ENCODE measurements around the gene KASH5. TPM values are rescaled to one million over a fixed set of nuclear protein-coding genes. Genes with fewer than 3 reads are reported as not detected.
A peak's percentile ranks its signal among the peaks of the same experiment; 100 is the strongest.

The KASH5 gene
- total and polyA plus RNA-seq, 2 experiments from 2014 or later = 0.44 TPM; not detected in 1

DNA sequence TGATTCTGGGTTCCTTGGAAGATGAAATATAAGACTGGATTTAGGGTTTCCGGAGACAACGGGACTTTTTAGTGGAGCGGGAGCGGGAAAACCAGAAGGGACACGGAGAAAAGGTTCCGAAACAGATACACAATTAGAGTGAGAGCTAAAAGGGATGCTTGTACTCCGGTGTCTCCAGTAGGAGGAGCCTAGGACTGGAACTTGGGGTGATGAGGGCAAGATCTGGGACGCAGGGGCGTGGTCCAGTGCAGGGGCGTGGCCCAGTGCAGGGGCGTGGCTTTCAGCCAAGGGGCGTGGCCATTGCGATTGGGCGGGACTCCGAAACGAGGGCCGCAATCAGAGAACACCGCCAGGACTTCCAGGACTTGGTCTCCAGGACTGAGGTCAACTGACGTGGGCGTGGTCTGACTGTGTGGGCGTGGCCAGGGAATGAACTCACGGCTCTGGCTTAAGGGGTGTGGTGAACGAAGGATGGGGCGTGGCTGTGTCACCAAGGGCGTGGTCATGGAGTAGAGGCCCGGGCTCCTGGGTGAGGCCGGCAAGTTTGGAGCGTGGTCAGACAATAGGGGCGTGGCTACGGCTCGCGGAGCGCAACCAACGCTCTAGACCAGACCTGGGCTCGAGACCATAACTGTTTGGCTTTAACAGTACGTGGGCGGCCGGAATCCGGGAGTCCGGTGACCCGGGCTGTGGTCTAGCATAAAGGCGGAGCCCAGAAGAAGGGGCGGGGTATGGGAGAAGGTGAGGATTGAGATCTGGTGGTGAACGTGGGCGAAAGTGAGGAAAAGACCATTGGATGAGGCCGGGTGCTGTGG lies 24.6 kb upstream of the KASH5 start, which contains the start of gene DKKL1:
Gene DKKL1 (plus strand): TSS at position 610 of the 815 bp plus-strand sequence. CDS start 122 bp downstream, at position 732.
- Histone ChIP-seq H3K9me2 (ENCODE audit: insufficient read depth) (no peaks in the 10 kb centered on the region), H3F3A (replicated peaks; ENCODE audit: low read depth) (peaks cover 6% of the 10 kb centered on the region; the same call in 1 of the 2 replicates), H3K27me3 (ENCODE audit: insufficient read depth) (no peaks in the 10 kb centered on the region), H3K27ac (ENCODE audit: low read depth) (peak within 1 kb of the TSS; percentile 24), H2AFZ (peak within 1 kb of the TSS; percentile 12), H3K4me3 (peak within 1 kb of the TSS; percentile 99), H3K36me3 (ENCODE audit: insufficient read depth) (peaks cover 9% of the 10 kb centered on the region; the same call in 1 of the 2 replicates), H3K4me2 (peak within 1 kb of the TSS; percentile 94), H3K79me2 (replicated peaks; ENCODE audit: insufficient read depth) (peaks cover 36% of the 10 kb centered on the region), H4K20me1 (replicated peaks; ENCODE audit: insufficient read depth) (no peaks in the 10 kb centered on the region; the same call in 1 of the 2 replicates), H3K4me1 (ENCODE audit: insufficient read depth) (peaks cover 5% of the 10 kb centered on the region; the same call in 1 of the 2 replicates)
- H3K36me3 Mint-ChIP-seq (ENCODE audit: low read depth) = peaks cover 18% of the 10 kb centered on the region
- TF ChIP-seq, protein P1, sequence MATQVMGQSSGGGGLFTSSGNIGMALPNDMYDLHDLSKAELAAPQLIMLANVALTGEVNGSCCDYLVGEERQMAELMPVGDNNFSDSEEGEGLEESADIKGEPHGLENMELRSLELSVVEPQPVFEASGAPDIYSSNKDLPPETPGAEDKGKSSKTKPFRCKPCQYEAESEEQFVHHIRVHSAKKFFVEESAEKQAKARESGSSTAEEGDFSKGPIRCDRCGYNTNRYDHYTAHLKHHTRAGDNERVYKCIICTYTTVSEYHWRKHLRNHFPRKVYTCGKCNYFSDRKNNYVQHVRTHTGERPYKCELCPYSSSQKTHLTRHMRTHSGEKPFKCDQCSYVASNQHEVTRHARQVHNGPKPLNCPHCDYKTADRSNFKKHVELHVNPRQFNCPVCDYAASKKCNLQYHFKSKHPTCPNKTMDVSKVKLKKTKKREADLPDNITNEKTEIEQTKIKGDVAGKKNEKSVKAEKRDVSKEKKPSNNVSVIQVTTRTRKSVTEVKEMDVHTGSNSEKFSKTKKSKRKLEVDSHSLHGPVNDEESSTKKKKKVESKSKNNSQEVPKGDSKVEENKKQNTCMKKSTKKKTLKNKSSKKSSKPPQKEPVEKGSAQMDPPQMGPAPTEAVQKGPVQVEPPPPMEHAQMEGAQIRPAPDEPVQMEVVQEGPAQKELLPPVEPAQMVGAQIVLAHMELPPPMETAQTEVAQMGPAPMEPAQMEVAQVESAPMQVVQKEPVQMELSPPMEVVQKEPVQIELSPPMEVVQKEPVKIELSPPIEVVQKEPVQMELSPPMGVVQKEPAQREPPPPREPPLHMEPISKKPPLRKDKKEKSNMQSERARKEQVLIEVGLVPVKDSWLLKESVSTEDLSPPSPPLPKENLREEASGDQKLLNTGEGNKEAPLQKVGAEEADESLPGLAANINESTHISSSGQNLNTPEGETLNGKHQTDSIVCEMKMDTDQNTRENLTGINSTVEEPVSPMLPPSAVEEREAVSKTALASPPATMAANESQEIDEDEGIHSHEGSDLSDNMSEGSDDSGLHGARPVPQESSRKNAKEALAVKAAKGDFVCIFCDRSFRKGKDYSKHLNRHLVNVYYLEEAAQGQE (IDR thresholded peaks at IDR 0.05; ENCODE audit: unreplicated experiment) = no peak
- TF ChIP-seq EZH2phosphoT487 (IDR thresholded peaks at IDR 0.05; ENCODE audit: unreplicated experiment) (no peak), STAT1 (IDR thresholded peaks at IDR 0.05; ENCODE audit: unreplicated experiment) (no peak), ZNF331 (CRISPR knock-in tag; IDR thresholded peaks at IDR 0.05; ENCODE audit: low read depth) (no peak), NANOG (IDR thresholded peaks at IDR 0.05; ENCODE audit: borderline replicate concordance) (no peak), CREB1 (CRISPR knock-in tag; IDR thresholded peaks at IDR 0.05; ENCODE audit: low read depth) (peak; percentile 75), POLR2AphosphoS5 (IDR thresholded peaks at IDR 0.05; ENCODE audit: low read depth) (peak; percentile 64)
- TF ChIP-seq, protein P2, sequence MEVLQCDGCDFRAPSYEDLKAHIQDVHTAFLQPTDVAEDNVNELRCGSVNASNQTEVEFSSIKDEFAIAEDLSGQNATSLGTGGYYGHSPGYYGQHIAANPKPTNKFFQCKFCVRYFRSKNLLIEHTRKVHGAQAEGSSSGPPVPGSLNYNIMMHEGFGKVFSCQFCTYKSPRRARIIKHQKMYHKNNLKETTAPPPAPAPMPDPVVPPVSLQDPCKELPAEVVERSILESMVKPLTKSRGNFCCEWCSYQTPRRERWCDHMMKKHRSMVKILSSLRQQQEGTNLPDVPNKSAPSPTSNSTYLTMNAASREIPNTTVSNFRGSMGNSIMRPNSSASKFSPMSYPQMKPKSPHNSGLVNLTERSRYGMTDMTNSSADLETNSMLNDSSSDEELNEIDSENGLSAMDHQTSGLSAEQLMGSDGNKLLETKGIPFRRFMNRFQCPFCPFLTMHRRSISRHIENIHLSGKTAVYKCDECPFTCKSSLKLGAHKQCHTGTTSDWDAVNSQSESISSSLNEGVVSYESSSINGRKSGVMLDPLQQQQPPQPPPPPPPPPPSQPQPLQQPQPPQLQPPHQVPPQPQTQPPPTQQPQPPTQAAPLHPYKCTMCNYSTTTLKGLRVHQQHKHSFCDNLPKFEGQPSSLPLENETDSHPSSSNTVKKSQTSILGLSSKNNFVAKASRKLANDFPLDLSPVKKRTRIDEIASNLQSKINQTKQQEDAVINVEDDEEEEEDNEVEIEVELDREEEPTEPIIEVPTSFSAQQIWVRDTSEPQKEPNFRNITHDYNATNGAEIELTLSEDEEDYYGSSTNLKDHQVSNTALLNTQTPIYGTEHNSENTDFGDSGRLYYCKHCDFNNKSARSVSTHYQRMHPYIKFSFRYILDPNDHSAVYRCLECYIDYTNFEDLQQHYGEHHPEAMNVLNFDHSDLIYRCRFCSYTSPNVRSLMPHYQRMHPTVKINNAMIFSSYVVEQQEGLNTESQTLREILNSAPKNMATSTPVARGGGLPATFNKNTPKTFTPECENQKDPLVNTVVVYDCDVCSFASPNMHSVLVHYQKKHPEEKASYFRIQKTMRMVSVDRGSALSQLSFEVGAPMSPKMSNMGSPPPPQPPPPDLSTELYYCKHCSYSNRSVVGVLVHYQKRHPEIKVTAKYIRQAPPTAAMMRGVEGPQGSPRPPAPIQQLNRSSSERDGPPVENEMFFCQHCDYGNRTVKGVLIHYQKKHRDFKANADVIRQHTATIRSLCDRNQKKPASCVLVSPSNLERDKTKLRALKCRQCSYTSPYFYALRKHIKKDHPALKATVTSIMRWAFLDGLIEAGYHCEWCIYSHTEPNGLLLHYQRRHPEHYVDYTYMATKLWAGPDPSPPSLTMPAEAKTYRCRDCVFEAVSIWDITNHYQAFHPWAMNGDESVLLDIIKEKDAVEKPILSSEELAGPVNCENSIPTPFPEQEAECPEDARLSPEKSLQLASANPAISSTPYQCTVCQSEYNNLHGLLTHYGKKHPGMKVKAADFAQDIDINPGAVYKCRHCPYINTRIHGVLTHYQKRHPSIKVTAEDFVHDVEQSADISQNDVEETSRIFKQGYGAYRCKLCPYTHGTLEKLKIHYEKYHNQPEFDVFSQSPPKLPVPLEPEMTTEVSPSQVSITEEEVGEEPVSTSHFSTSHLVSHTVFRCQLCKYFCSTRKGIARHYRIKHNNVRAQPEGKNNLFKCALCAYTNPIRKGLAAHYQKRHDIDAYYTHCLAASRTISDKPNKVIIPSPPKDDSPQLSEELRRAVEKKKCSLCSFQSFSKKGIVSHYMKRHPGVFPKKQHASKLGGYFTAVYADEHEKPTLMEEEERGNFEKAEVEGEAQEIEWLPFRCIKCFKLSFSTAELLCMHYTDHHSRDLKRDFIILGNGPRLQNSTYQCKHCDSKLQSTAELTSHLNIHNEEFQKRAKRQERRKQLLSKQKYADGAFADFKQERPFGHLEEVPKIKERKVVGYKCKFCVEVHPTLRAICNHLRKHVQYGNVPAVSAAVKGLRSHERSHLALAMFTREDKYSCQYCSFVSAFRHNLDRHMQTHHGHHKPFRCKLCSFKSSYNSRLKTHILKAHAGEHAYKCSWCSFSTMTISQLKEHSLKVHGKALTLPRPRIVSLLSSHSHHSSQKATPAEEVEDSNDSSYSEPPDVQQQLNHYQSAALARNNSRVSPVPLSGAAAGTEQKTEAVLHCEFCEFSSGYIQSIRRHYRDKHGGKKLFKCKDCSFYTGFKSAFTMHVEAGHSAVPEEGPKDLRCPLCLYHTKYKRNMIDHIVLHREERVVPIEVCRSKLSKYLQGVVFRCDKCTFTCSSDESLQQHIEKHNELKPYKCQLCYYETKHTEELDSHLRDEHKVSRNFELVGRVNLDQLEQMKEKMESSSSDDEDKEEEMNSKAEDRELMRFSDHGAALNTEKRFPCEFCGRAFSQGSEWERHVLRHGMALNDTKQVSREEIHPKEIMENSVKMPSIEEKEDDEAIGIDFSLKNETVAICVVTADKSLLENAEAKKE (CRISPR knock-in tag; IDR thresholded peaks at IDR 0.05) = no peak
- TF ChIP-seq, protein P3, sequence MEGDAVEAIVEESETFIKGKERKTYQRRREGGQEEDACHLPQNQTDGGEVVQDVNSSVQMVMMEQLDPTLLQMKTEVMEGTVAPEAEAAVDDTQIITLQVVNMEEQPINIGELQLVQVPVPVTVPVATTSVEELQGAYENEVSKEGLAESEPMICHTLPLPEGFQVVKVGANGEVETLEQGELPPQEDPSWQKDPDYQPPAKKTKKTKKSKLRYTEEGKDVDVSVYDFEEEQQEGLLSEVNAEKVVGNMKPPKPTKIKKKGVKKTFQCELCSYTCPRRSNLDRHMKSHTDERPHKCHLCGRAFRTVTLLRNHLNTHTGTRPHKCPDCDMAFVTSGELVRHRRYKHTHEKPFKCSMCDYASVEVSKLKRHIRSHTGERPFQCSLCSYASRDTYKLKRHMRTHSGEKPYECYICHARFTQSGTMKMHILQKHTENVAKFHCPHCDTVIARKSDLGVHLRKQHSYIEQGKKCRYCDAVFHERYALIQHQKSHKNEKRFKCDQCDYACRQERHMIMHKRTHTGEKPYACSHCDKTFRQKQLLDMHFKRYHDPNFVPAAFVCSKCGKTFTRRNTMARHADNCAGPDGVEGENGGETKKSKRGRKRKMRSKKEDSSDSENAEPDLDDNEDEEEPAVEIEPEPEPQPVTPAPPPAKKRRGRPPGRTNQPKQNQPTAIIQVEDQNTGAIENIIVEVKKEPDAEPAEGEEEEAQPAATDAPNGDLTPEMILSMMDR (conservative IDR thresholded peaks at IDR 0.05; ENCODE audit: low read depth in 2 of 2) = peak; percentile 31 to 59
- peaks cover 9% of the 10 kb centered on the region for H3K4me1 Mint-ChIP-seq
- peaks cover 18% of the 10 kb centered on the region for H3K27me3 Mint-ChIP-seq (ENCODE audit: insufficient read depth, low read depth, poor library complexity)
- peak; percentile 72 for ATAC-seq
- H3K4me3 Mint-ChIP-seq = no peak within 1 kb of the TSS; the same call in 2 of the 3 replicates
- H3K27ac Mint-ChIP-seq = no peak within 1 kb of the TSS
- DNase-seq (ENCODE audit: low spot score) = peak; percentile 100
- peaks cover 10% of the 10 kb centered on the region; the same call in 1 of the 3 replicates for H3K9me3 Mint-ChIP-seq

All from GM23338 (cell line).